Measurements from ENCODE around the gene ADGRV1.

The ADGRV1 gene

DNA sequence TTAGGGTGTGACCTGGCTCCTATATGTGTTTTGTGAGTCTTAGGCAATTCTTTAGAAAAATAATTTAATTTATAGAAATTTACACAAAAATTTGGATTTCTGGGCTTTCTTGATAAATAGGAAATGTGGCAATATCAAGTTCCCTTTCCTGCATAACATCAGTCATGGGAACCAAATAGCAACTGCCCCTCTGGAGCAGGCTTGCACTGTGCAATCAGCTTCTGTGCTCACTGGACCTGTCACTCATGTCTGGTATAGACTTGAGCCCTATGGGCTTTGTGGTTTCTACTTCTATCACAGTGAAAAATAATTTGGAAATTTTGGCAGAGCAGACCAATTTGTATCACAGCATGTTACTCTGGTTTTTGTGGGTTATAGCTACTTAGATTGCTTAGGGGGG lies 131.7 kb downstream of the ADGRV1 start:
- Histone ChIP-seq H3K27me3 (ENCODE audit: control insufficient read depth in 5 of 5, insufficient read depth in 4 of 5, low read length in 5 of 5) (no peaks in the 10 kb centered on the region), H3K36me3 (ENCODE audit: control insufficient read depth in 5 of 5, insufficient read depth in 5 of 5, low read length in 5 of 5) (no peaks in the 10 kb centered on the region), H3K4me3 (ENCODE audit: low read depth in 1 of 5, low read length in 5 of 5) (no peak overlapping the region), H3K9ac (ENCODE audit: low read length in 5 of 5) (no peak overlapping the region), H3K9me3 (ENCODE audit: control insufficient read depth in 5 of 5, low read length in 5 of 5) (no peaks in the 10 kb centered on the region), H3K4me1 (ENCODE audit: control insufficient read depth in 5 of 5, insufficient read depth in 5 of 5, low read length in 5 of 5) (no peaks in the 10 kb centered on the region), H3K27ac (ENCODE audit: low read depth, low read length) (no peak overlapping the region)

DNA sequence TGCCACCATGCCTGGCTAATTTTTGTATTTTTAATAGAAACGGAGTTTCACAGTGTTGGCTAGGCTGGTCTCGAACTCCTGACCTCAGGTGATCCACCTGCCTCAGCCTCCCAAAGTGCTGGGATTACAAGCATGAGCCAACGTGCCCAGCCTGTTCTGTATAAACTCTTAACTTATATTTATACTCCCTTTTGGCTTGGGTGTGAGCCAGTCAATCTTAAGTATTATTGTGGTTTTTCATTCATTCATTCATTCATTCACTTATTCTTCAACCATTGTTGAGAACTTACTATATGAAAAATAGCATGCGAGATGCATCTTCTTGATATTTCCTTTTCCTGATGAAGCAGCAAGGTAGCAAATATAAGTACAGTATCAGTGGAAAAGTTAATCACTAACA lies 132.9 kb downstream of the ADGRV1 start:
- no peaks in the 10 kb centered on the region for H3K27me3 ChIP-seq (ENCODE audit: control insufficient read depth in 5 of 5, insufficient read depth in 4 of 5, low read length in 5 of 5)
- no peak overlapping the region for H3K27ac ChIP-seq (ENCODE audit: low read depth, low read length)
- no peaks in the 10 kb centered on the region for H3K4me1 ChIP-seq (ENCODE audit: control insufficient read depth in 5 of 5, insufficient read depth in 5 of 5, low read length in 5 of 5)
- H3K9me3 ChIP-seq (ENCODE audit: control insufficient read depth in 5 of 5, low read length in 5 of 5) = no peaks in the 10 kb centered on the region
- no peak overlapping the region for H3K4me3 ChIP-seq (ENCODE audit: low read depth in 1 of 5, low read length in 5 of 5)
- H3K9ac ChIP-seq (ENCODE audit: low read length in 5 of 5) = no peak overlapping the region
- H3K36me3 ChIP-seq (ENCODE audit: control insufficient read depth in 5 of 5, insufficient read depth in 5 of 5, low read length in 5 of 5) = no peaks in the 10 kb centered on the region

DNA sequence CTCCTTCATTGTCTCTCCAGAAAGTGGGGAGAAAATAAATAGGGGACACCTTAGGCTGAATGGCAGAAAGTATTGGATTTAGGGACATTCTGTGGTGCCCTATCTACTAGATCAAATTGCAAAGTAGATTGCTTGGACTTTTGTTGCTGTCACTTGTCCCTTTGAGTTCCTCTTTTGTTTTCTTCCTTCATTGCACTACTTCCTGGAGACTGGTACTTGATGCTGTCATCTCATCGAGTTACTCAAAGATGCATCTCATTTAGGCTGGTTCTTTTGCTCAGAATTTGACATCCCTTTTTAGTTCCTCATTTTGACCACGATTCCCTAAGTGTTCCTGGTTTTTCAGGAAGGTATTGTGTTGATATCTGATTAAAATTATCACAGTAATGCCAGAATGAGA lies 137.6 kb downstream of the ADGRV1 start:
- Histone ChIP-seq H3K36me3 (ENCODE audit: control insufficient read depth in 5 of 5, insufficient read depth in 5 of 5, low read length in 5 of 5) (no peaks in the 10 kb centered on the region), H3K4me3 (ENCODE audit: low read depth in 1 of 5, low read length in 5 of 5) (no peak overlapping the region), H3K4me1 (ENCODE audit: control insufficient read depth in 5 of 5, insufficient read depth in 5 of 5, low read length in 5 of 5) (no peaks in the 10 kb centered on the region), H3K9ac (ENCODE audit: low read length in 5 of 5) (no peak overlapping the region), H3K27ac (ENCODE audit: low read depth, low read length) (no peak overlapping the region), H3K9me3 (ENCODE audit: control insufficient read depth in 5 of 5, low read length in 5 of 5) (no peaks in the 10 kb centered on the region), H3K27me3 (ENCODE audit: control insufficient read depth in 5 of 5, insufficient read depth in 4 of 5, low read length in 5 of 5) (no peaks in the 10 kb centered on the region)

DNA sequence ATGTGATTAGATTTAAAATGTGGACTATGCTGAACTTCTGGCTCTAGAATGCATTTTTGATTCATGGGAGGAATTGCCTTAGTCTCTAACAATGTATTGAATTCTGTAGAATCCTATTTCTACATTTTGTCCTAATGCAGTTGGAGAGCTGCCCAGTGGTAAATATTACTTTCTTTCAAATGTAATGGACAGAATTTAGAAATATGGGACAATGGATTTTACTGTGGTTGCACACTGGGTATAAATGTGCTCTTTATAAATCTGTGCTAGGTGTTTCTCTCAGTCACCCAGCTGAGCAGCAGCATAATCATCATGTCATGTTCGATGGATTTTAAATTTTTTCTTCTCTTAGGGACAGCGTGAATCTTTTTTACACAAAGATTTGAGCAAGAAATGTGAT lies 141.7 kb downstream of the ADGRV1 start:
- no peak overlapping the region for H3K27ac ChIP-seq (ENCODE audit: low read depth, low read length)
- no peak overlapping the region for H3K4me3 ChIP-seq (ENCODE audit: low read depth in 1 of 5, low read length in 5 of 5)
- H3K9ac ChIP-seq (ENCODE audit: low read length in 5 of 5) = no peak overlapping the region
- H3K9me3 ChIP-seq (ENCODE audit: control insufficient read depth in 5 of 5, low read length in 5 of 5) = no peaks in the 10 kb centered on the region
- no peaks in the 10 kb centered on the region for H3K36me3 ChIP-seq (ENCODE audit: control insufficient read depth in 5 of 5, insufficient read depth in 5 of 5, low read length in 5 of 5)
- H3K27me3 ChIP-seq (ENCODE audit: control insufficient read depth in 5 of 5, insufficient read depth in 4 of 5, low read length in 5 of 5) = no peaks in the 10 kb centered on the region
- no peaks in the 10 kb centered on the region for H3K4me1 ChIP-seq (ENCODE audit: control insufficient read depth in 5 of 5, insufficient read depth in 5 of 5, low read length in 5 of 5)

DNA sequence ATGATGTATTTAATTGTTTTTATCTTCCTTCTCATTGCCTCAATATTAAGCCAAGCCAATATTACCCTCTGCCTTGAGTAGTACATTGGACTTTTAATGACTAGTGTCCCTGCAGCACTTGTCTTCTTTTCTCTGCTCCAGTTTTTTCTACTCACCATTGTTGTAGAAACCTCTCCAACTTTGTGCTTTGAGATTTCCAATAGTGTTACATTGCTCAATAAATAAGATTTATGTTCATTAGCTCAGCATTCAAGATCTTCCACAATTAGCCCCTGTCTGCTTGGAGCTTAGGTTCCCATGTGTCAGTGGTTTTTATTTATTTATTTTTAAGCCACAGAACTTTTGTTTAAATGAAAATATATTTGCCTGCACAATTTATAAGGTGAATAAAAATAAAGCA lies 145.3 kb downstream of the ADGRV1 start:
- Histone ChIP-seq H3K27ac (ENCODE audit: low read depth, low read length) (no peak overlapping the region), H3K9me3 (ENCODE audit: control insufficient read depth in 5 of 5, low read length in 5 of 5) (no peaks in the 10 kb centered on the region), H3K4me3 (ENCODE audit: low read depth in 1 of 5, low read length in 5 of 5) (no peak overlapping the region), H3K36me3 (ENCODE audit: control insufficient read depth in 5 of 5, insufficient read depth in 5 of 5, low read length in 5 of 5) (no peaks in the 10 kb centered on the region), H3K9ac (ENCODE audit: low read length in 5 of 5) (no peak overlapping the region), H3K4me1 (ENCODE audit: control insufficient read depth in 5 of 5, insufficient read depth in 5 of 5, low read length in 5 of 5) (no peaks in the 10 kb centered on the region), H3K27me3 (ENCODE audit: control insufficient read depth in 5 of 5, insufficient read depth in 4 of 5, low read length in 5 of 5) (no peaks in the 10 kb centered on the region)

DNA sequence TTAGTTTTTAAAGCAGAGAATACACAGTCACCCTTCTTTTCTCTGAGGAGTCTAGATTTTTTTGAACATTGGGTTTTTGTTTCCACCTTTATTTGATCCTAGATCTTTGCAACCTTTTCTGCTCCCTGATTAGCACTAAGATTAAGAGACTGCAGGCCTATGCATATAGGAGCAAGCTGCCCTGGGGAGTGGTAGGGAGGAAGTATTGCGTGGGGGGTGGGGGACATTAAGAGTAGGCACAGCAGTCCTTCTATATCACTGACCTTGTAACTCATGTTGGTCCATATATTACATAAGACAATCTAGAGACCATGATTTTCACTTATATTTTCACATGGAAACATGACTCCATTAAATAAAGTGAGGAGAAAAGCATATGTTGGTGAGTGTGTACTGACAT lies 149.1 kb downstream of the ADGRV1 start:
- H3K4me1 ChIP-seq (ENCODE audit: control insufficient read depth in 5 of 5, insufficient read depth in 5 of 5, low read length in 5 of 5) = no peaks in the 10 kb centered on the region
- no peaks in the 10 kb centered on the region for H3K27me3 ChIP-seq (ENCODE audit: control insufficient read depth in 5 of 5, insufficient read depth in 4 of 5, low read length in 5 of 5)
- H3K27ac ChIP-seq (ENCODE audit: low read depth, low read length) = no peak overlapping the region
- H3K9ac ChIP-seq (ENCODE audit: low read length in 5 of 5) = no peak overlapping the region
- H3K36me3 ChIP-seq (ENCODE audit: control insufficient read depth in 5 of 5, insufficient read depth in 5 of 5, low read length in 5 of 5) = no peaks in the 10 kb centered on the region
- H3K4me3 ChIP-seq (ENCODE audit: low read depth in 1 of 5, low read length in 5 of 5) = no peak overlapping the region
- no peaks in the 10 kb centered on the region for H3K9me3 ChIP-seq (ENCODE audit: control insufficient read depth in 5 of 5, low read length in 5 of 5)

DNA sequence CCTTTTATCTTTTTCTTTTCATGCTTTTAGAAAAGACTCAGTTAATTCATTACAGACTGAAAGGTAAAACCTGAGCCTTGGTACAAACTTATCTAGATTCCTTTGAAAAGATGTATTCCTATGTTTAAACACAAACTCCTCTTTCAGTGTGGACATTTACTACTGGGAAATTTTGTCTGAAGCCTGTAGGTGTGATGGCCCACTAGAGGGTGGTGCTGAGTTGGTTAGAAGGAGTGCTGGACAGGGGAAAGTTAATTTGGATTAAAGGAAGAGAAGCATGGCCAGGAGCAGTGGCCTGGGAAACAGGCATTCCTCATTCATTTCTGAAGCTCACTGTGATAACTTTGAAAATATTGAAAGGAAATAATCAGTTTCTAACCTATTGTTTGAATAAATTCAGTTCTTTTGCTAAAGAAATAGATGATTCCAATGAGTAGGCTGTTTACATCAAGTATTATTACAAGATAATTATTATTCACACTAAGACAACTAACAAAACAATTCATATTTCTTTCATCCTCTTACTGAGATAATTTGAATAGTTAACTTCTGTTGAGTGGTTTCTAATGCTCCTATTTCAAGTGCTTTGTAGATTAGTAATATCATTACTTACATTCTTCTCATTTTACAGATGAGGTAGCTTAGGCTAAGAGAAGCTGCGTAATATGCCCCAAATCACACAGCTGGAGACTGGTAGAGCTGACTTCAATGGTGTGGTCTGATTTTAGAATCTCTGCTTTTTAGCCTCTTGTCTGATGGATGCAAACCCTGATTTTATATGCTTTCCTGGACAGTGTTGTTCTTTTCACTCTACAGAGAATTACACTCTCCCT lies 150.9 kb downstream of the ADGRV1 start:
- H3K36me3 ChIP-seq (ENCODE audit: control insufficient read depth in 5 of 5, insufficient read depth in 5 of 5, low read length in 5 of 5) = no peaks in the 10 kb centered on the region
- no peaks in the 10 kb centered on the region for H3K9me3 ChIP-seq (ENCODE audit: control insufficient read depth in 5 of 5, low read length in 5 of 5)
- H3K4me3 ChIP-seq (ENCODE audit: low read depth in 1 of 5, low read length in 5 of 5) = no peak overlapping the region

DNA sequence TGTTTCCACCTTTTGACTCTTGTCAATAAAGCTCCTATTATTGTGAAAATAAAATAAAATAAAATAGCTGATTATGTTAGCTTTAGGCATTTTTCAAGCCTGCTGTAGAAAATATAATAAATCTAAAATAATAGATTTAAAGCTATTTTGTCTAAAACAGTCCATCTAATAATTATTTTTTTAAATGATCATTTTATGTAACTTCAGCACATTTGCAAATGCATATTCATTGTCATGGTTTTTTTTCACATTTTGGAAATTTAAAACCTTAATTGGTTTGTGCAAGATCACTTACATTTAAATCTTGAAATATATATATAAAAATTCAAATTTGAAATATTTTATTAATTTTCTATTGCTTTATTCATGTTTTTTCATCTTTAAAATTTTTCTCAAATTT lies 159.8 kb downstream of the ADGRV1 start:
- H3K4me3 ChIP-seq (ENCODE audit: low read depth in 1 of 5, low read length in 5 of 5) = no peak overlapping the region
- no peak overlapping the region for H3K9ac ChIP-seq (ENCODE audit: low read length in 5 of 5)
- H3K9me3 ChIP-seq (ENCODE audit: control insufficient read depth in 5 of 5, low read length in 5 of 5) = no peaks in the 10 kb centered on the region
- H3K27me3 ChIP-seq (ENCODE audit: control insufficient read depth in 5 of 5, insufficient read depth in 4 of 5, low read length in 5 of 5) = no peaks in the 10 kb centered on the region
- no peaks in the 10 kb centered on the region for H3K36me3 ChIP-seq (ENCODE audit: control insufficient read depth in 5 of 5, insufficient read depth in 5 of 5, low read length in 5 of 5)
- H3K27ac ChIP-seq (ENCODE audit: low read depth, low read length) = no peak overlapping the region
- H3K4me1 ChIP-seq (ENCODE audit: control insufficient read depth in 5 of 5, insufficient read depth in 5 of 5, low read length in 5 of 5) = no peaks in the 10 kb centered on the region

More for the DNA sequence above, 150.9 kb downstream of the ADGRV1 start:
- Histone ChIP-seq H3K27me3 (ENCODE audit: control insufficient read depth in 5 of 5, insufficient read depth in 4 of 5, low read length in 5 of 5) (no peaks in the 10 kb centered on the region), H3K4me1 (ENCODE audit: control insufficient read depth in 5 of 5, insufficient read depth in 5 of 5, low read length in 5 of 5) (no peaks in the 10 kb centered on the region), H3K9ac (ENCODE audit: low read length in 5 of 5) (no peak overlapping the region), H3K27ac (ENCODE audit: low read depth, low read length) (no peak overlapping the region)

DNA sequence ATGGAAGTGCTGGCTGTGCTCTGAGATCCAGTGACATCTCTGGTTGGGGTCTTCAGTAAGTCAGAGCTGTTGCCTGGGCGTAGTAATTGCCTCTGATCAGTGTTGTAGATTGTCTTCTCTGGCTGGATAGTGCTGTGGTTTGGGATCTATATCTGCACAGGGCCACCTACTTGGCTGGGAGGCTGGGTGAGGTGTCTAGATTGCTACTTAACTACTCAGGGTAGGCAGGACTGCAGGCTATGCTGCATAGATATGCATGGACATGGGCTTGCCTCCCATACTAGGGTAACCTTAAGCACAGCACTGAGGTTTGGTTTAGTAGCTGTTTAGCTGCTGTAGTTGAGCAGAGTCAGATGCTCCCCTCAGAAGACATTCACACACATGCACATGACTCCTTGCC lies 181.0 kb downstream of the ADGRV1 start:
- H3K4me3 ChIP-seq (ENCODE audit: low read depth in 1 of 5, low read length in 5 of 5) = no peak overlapping the region
- H3K9ac ChIP-seq (ENCODE audit: low read length in 5 of 5) = no peak overlapping the region
- H3K27me3 ChIP-seq (ENCODE audit: control insufficient read depth in 5 of 5, insufficient read depth in 4 of 5, low read length in 5 of 5) = no peaks in the 10 kb centered on the region
- H3K4me1 ChIP-seq (ENCODE audit: control insufficient read depth in 5 of 5, insufficient read depth in 5 of 5, low read length in 5 of 5) = no peaks in the 10 kb centered on the region
- no peak overlapping the region for H3K27ac ChIP-seq (ENCODE audit: low read depth, low read length)
- H3K36me3 ChIP-seq (ENCODE audit: control insufficient read depth in 5 of 5, insufficient read depth in 5 of 5, low read length in 5 of 5) = no peaks in the 10 kb centered on the region
- peaks cover 0 to 6% (median 3%) of the 10 kb centered on the region in 5 donors for H3K9me3 ChIP-seq (ENCODE audit: control insufficient read depth in 5 of 5, low read length in 5 of 5)

DNA sequence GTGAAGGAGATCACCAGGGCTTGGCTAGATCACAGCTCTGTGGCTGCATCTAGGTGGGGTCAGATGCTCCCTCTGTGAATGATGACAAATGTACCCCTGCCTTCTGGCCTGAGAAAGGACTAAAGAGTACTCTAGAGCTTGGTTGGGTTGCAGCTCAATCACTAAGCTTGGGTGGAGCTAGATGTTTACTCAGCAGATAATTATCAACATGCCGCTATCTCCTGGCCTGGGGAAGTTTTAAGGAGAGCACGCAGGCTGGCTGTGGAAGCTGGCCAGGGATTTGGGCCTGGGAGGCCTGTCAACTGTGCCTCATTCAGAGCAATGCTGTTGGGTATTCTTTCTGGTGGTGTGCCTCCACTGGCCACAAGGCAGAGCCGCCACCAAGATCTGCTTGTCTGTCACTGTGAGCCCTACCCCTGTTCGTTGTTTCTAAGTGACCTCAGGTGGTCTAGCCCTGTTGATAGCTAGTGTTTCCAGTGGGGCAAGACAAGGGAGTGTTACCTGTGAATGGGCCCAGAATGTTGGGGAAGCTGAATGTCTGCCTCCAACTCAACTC lies 181.7 kb downstream of the ADGRV1 start:
- H3K27ac ChIP-seq (ENCODE audit: low read depth, low read length) = no peak overlapping the region
- H3K36me3 ChIP-seq (ENCODE audit: control insufficient read depth in 5 of 5, insufficient read depth in 5 of 5, low read length in 5 of 5) = no peaks in the 10 kb centered on the region
- no peaks in the 10 kb centered on the region for H3K27me3 ChIP-seq (ENCODE audit: control insufficient read depth in 5 of 5, insufficient read depth in 4 of 5, low read length in 5 of 5)
- H3K4me3 ChIP-seq (ENCODE audit: low read depth in 1 of 5, low read length in 5 of 5) = no peak overlapping the region
- H3K9ac ChIP-seq (ENCODE audit: low read length in 5 of 5) = no peak overlapping the region
- H3K4me1 ChIP-seq (ENCODE audit: control insufficient read depth in 5 of 5, insufficient read depth in 5 of 5, low read length in 5 of 5) = no peaks in the 10 kb centered on the region
- H3K9me3 ChIP-seq (ENCODE audit: control insufficient read depth in 5 of 5, low read length in 5 of 5) = peaks cover 0 to 6% (median 3%) of the 10 kb centered on the region in 5 donors
